GM12878 (cell line): ENCODE results near the gene CCN6.

Source experiments
- IKZF1 ChIP-seq: fragments of 450-650 bp; conservative IDR thresholded peaks from 2 replicates; pipeline ENCODE4 v1.6.1; 2017; ENCODE audit warnings: antibody characterized with exemption, mild to moderate bottlenecking
- JUND ChIP-seq: IDR thresholded peaks from 2 replicates; pipeline ENCODE4 v1.6.1; 2012; ENCODE audit warnings: low read depth, mild to moderate bottlenecking, low read length, improper control_type of control experiment, moderate library complexity
- KAT2A ChIP-seq: conservative IDR thresholded peaks from 2 replicates; pipeline ENCODE4 v1.6.1; 2011; ENCODE audit warnings: low read depth, low read length; ENCODE audit not compliant: control insufficient read depth
- KDM1A ChIP-seq: fragments of 200-600 bp; sonication (generic); IDR thresholded peaks from 2 replicates; pipeline ENCODE4 v1.6.1; 2016; ENCODE audit warnings: borderline replicate concordance
- SP1 ChIP-seq: IDR thresholded peaks from one replicate; pipeline ENCODE4 v1.6.1; 2011; ENCODE audit warnings: low read depth, low read length
- SPI1 ChIP-seq: IDR thresholded peaks from 2 replicates; pipeline ENCODE4 v1.6.1; 2011; ENCODE audit warnings: low read depth, mild to moderate bottlenecking, low read length, moderate library complexity, borderline replicate concordance; ENCODE audit not compliant: insufficient read depth
- TCF12 ChIP-seq: IDR thresholded peaks from 2 replicates; pipeline ENCODE4 v1.6.1; 2011; ENCODE audit warnings: low read depth, mild to moderate bottlenecking, low read length
- ZSCAN29 ChIP-seq: fragments of 450-650 bp; IDR thresholded peaks from 2 replicates; pipeline ENCODE4 v1.6.1; 2017; ENCODE audit warnings: mild to moderate bottlenecking, moderate library complexity
- TF ChIP-seq, protein P1 (sequence below): IDR thresholded peaks from 2 replicates; pipeline ENCODE4 v1.6.1; 2011; ENCODE audit warnings: low read depth, low read length, improper control_type of control experiment, borderline replicate concordance
- TF ChIP-seq, protein P2 (sequence below): fragments of 450-650 bp; formaldehyde crosslinking; IDR thresholded peaks from 2 replicates; pipeline ENCODE4 v1.4.0; 2020; ENCODE audit warnings: mild to moderate bottlenecking, moderate library complexity
- TF ChIP-seq, protein P3 (sequence below): IDR thresholded peaks from 2 replicates; pipeline ENCODE4 v1.6.1; 2012; ENCODE audit warnings: mild to moderate bottlenecking, low read depth, low read length

DNA sequence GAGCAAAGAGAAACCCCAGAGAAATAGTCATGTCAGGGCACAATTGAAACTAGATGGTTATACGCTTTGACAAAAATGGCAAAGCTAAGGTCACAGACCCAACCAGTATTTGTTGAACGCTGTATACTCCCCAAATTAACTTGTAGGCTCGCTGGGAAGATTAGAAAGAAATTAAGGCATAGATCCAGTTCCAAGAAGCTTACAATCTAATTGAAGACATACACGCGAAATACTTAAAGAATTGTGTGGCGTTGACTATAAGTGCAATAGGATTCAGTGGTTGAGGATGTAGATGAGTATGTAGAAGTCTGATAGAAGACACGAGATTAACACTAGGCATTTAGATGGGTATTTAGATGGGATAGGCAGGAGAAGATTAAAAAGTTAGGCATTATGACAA, 34.0 kb downstream of the CCN6 start:
- TF ChIP-seq, protein P1, sequence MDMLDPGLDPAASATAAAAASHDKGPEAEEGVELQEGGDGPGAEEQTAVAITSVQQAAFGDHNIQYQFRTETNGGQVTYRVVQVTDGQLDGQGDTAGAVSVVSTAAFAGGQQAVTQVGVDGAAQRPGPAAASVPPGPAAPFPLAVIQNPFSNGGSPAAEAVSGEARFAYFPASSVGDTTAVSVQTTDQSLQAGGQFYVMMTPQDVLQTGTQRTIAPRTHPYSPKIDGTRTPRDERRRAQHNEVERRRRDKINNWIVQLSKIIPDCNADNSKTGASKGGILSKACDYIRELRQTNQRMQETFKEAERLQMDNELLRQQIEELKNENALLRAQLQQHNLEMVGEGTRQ, result no peak
- TF ChIP-seq, protein P2, sequence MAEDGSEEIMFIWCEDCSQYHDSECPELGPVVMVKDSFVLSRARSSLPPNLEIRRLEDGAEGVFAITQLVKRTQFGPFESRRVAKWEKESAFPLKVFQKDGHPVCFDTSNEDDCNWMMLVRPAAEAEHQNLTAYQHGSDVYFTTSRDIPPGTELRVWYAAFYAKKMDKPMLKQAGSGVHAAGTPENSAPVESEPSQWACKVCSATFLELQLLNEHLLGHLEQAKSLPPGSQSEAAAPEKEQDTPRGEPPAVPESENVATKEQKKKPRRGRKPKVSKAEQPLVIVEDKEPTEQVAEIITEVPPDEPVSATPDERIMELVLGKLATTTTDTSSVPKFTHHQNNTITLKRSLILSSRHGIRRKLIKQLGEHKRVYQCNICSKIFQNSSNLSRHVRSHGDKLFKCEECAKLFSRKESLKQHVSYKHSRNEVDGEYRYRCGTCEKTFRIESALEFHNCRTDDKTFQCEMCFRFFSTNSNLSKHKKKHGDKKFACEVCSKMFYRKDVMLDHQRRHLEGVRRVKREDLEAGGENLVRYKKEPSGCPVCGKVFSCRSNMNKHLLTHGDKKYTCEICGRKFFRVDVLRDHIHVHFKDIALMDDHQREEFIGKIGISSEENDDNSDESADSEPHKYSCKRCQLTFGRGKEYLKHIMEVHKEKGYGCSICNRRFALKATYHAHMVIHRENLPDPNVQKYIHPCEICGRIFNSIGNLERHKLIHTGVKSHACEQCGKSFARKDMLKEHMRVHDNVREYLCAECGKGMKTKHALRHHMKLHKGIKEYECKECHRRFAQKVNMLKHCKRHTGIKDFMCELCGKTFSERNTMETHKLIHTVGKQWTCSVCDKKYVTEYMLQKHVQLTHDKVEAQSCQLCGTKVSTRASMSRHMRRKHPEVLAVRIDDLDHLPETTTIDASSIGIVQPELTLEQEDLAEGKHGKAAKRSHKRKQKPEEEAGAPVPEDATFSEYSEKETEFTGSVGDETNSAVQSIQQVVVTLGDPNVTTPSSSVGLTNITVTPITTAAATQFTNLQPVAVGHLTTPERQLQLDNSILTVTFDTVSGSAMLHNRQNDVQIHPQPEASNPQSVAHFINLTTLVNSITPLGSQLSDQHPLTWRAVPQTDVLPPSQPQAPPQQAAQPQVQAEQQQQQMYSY (CRISPR knock-in tag), result no peak
- no peak for TF ChIP-seq JUND
- no peak for TF ChIP-seq SPI1
- no peak for TF ChIP-seq KAT2A
- no peak for TF ChIP-seq SP1
- TF ChIP-seq IKZF1, result no peak
- TF ChIP-seq, protein P3, sequence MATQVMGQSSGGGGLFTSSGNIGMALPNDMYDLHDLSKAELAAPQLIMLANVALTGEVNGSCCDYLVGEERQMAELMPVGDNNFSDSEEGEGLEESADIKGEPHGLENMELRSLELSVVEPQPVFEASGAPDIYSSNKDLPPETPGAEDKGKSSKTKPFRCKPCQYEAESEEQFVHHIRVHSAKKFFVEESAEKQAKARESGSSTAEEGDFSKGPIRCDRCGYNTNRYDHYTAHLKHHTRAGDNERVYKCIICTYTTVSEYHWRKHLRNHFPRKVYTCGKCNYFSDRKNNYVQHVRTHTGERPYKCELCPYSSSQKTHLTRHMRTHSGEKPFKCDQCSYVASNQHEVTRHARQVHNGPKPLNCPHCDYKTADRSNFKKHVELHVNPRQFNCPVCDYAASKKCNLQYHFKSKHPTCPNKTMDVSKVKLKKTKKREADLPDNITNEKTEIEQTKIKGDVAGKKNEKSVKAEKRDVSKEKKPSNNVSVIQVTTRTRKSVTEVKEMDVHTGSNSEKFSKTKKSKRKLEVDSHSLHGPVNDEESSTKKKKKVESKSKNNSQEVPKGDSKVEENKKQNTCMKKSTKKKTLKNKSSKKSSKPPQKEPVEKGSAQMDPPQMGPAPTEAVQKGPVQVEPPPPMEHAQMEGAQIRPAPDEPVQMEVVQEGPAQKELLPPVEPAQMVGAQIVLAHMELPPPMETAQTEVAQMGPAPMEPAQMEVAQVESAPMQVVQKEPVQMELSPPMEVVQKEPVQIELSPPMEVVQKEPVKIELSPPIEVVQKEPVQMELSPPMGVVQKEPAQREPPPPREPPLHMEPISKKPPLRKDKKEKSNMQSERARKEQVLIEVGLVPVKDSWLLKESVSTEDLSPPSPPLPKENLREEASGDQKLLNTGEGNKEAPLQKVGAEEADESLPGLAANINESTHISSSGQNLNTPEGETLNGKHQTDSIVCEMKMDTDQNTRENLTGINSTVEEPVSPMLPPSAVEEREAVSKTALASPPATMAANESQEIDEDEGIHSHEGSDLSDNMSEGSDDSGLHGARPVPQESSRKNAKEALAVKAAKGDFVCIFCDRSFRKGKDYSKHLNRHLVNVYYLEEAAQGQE, result no peak
- no peak for TF ChIP-seq ZSCAN29
- TF ChIP-seq KDM1A, result no peak
- TF ChIP-seq TCF12, result no peak
